Erythroblast (primary cell): ENCODE results near the gene RAB17.
A peak's percentile ranks its signal among the peaks of the same experiment; 100 is the strongest.

Experiments used
- DNase-seq, 2 experiments: peaks; one replicate each; lab custom pipeline; 2025; lab: John Stamatoyannopoulos, UW
- GATA1 ChIP-seq: IDR thresholded peaks from 2 replicates; pipeline ENCODE4 v1.6.1; 2011; ENCODE audit warnings: low read depth, mild to moderate bottlenecking, control low read depth, low read length, moderate library complexity
- POLR2A ChIP-seq: IDR thresholded peaks from 2 replicates; pipeline ENCODE4 v1.6.1; 2011; ENCODE audit warnings: mild to moderate bottlenecking, low read length

RAB17 gene

DNA sequence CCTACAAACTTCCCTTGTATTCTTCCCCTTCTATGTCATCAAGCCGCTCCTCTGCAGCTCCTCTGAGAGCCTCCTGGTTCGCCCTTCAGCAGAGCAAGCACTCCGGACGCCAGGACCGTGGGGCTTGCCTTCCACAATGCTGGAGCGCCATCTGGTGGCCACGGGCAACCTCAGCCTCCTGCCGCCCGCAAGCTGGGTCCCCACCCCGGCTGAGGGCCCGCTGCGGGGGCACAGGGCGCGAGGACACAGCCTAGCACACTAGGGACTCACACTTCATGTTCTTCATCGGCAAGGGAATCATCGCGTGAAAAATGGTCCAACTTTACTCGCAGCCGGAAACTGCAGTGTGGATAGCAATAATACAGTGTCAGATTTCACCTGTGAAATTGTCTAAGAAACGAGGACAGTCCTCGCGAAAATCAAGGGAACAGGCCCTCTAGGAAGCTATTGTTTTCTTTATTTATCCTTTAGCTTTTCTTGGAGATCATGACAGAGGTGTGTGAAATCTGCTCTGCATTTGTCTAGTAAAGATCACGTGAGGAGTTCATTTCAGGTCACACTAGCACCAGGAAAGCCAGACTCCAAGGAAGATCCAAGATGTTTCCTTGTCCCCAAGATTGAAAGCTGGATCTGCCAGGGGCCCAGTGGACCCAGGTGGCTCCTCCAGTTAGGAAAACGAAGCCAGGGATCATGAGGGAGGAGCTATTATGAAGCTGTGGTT lies 18.4 kb downstream of the RAB17 start:
- DNase-seq = peak; percentile 82 to 89

DNA sequence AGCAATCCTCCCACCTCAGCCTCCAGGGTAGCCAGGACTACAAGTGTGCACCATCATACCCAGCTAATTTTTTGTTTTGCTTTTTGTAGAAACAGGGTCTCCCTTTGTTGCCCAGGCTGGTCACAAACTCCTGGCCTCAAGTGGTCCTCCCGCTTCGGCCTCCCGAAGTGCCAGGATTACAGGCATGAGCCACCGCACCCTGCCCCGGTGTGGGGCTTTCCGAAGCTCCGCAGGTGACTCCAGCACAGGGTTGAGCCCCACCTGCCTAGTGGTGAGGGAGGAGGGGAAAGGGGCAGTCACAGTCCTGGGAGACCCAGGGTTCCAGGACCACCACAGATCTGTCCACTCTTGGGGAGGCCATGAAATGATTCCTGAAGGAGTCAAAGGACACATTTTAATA lies 19.0 kb downstream of the RAB17 start:
- TF ChIP-seq GATA1 (no peak), POLR2A (no peak)
- no peak for DNase-seq

More for the DNA sequence above, 18.4 kb downstream of the RAB17 start:
- TF ChIP-seq GATA1 (no peak), POLR2A (no peak)

DNA sequence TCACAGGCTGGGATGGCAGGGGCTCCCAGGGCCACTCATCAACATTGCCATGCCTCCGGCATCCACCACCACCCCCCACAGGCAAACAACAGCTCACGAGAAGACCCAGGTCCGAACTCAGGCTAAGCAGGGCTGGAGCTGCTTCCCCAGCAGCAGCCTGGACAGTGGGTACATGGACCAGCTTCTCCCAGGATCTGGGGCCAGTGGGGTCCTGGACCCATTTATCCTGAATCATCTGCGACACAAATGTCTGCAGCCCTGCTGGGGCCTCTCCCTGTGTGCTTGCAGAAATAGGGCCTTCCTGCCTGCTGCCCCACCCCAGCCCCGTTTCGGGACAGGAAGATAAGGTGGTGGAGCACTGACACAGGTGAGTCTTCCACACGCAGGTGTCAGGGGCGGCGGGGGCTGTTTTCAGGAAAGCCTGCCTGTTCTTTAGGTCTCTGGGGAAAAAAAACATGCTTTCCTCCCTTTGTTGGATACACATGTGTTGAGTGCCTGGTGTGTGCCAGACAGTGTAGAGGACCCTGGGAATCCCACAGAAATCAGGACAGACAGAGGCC lies 19.7 kb downstream of the RAB17 start:
- no peak for DNase-seq
- no peak for TF ChIP-seq GATA1
- TF ChIP-seq POLR2A = no peak

DNA sequence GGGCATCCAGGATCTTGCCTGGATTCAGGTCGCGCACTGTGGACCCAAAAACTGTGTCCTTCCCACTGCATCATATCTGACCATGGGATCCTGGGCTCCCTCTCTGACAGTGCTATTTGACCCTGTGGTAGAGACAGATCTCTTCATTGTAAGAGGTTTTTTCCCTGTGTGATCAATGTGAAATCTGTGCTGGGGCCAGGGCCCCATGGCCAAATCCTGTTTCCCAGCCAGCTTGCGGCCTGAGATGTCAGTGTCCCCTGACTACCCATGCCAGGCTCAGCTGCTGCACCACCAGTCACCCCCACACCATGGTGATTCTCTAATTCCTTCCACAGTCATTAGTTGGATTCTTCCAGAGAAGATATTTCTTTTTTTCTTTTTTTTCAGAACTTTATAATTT lies 20.6 kb downstream of the RAB17 start:
- DNase-seq = no peak
- TF ChIP-seq POLR2A (no peak), GATA1 (no peak)

DNA sequence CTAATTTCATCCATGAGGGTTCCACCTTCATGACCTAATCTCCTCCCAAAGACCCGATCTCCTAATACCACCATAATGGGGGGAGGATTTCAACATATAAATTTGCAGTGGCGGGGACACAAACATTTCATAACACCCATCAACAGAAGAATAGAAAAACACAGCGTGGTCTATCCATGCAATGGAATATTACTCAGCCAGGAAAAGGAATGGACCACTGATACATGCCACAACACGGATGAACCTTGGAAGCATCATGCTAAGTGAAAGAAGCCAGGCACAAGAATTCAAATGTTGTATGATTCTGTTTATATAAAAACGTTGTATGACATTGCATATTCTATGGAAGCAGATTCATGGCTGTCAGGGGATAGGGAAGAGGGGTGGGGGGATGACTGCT lies 21.5 kb downstream of the RAB17 start:
- TF ChIP-seq GATA1 (no peak), POLR2A (no peak)
- no peak for DNase-seq

DNA sequence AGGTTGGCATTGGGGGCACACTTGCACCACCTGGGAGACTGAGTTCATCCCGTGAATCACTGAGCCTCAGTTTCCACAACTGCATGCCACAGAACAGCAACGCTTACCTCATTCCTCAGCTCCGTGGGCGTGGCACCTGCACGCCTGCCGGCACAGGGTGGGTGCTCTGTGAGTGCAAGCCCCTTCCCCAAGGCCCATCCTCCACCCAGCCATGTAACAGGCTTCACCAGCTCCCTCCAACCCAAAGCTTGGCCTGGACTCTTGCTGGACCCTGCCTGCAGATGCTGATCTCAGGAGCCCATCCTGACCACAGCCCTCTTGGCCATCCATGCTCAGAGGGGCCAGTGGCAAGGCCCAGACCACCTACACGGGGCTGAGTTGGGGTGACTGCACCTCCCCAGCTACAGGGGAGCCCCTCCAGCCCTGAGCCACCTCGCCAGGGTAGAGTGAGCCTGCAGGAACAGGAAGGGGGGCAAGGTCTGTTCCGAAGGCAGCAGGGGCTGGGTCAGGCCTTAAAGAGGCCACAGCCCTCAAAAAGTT lies 22.3 kb downstream of the RAB17 start:
- TF ChIP-seq POLR2A (no peak), GATA1 (no peak)
- no peak for DNase-seq

DNA sequence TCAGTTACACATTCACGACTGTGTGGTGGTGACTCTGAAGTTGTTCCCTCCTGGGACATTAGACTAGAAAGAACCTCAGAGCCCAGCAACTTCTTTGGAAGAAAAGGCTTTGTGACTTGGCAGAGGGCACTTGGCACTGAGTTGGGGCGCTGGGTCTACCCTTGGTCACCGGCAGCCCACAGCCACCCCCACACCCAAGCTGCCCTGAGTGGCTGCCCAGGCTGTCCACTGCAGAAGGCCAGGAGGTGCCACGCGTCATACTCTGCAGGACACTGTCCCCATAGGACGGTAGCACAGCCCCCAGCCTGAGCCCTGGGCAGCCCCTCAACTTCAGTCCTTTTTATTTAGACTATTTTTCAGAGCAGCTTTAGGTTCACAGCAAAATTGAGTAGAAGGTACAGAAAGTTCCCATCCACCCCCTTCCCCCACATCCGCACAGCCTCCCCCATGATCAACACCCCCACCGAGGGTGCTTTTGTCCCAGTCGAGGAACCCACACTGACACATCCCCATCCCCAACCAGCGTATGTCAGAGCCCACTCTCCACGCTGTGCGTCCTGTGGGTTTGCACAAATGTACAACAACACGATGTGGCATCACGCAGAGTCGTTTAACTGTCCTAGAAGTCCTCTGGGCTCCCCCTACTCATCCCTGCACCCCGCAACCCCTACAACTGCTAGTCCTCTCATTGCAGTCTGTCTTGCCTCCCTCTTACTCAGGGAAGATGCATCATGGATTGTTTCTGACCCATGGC lies 23.1 kb downstream of the RAB17 start:
- DNase-seq = no peak
- TF ChIP-seq GATA1 (no peak), POLR2A (no peak)

DNA sequence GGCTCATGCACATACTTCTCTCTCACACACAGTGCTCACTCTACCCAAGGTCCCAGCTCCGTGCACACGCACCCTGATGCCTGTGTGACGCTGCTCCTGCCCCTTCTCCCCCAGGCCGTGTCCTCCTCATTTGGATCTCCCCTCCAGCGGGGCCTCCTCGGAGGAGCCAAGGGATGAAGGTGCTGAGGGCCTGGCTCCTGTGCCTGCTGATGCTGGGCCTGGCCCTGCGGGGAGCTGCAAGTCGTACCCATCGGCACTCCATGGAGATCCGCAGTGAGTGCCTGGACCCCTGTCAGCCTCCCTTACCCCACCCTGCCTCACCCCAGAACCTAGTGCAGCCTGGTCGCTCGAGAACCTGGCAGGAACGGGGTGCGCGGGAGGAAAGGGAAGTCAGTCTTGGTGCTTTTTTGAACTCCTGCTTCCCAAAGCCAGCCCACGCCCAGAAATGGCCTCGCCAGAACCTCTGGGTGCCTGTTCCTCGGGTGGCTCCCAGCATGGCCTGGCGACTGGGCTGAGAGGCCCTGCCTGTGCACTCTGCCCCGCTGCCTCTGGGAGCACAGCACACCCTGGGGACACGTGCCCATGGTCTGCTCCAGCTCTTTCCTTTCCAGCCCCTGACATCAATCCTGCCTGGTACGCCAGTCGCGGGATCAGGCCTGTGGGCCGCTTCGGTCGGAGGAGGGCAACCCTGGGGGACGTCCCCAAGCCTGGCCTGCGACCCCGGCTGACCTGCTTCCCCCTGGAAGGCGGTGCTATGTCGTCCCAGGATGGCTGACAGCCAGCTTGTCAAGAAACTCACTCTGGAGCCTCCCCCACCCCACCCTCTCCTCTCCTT lies 23.9 kb downstream of the RAB17 start, which contains the start of gene PRLH:
Gene PRLH (plus strand): TSS at position 174 of the 835 bp plus-strand sequence. CDS start 0 bp downstream, at position 174.
- TF ChIP-seq GATA1 (no peak), POLR2A (no peak)
- no peak for DNase-seq

DNA sequence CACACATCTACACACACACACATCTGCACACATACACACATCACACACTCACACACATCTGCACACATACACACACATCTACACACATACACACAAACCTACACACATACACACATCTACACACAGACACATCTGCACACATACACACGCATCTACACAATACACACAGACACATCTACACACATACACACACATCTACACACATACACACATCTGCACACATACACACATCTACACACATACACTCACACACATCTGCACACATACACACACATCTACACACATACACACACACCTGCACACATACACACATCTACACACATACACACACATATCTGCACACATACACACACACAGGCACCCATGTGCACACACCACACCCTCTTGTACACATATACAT lies 24.6 kb downstream of the RAB17 start:
- no peak for DNase-seq
- TF ChIP-seq GATA1 (no peak), POLR2A (no peak)

DNA sequence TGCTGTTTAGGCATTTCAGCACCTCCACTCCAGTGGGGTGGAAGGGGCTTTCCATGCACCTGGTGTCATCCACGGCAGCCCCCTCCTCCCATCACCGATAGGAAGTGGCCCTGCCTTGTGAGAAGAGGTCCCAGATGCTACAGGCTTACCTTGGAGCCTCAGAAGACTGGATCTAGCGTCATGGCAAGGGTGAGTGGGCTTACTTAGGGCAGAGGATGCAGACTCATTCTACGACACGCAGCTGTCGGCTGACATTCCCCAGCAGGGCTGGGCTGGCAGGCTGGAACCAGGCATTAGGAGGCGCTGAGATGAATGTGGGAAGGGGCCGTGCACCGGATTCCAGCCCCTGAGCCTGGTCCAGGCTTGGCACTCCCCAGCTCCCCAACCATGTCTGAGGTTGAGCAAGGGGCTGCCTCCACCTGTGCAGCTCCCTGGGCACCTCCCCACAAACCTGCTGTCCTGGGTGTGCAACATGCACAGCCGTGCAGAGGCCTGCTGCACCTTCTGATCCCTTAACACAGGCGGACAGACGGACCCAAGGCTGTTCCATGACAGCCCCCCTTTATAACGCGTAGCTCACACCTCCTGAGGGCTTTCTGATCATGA lies 25.9 kb downstream of the RAB17 start:
- DNase-seq = no peak
- TF ChIP-seq POLR2A (no peak), GATA1 (no peak)

DNA sequence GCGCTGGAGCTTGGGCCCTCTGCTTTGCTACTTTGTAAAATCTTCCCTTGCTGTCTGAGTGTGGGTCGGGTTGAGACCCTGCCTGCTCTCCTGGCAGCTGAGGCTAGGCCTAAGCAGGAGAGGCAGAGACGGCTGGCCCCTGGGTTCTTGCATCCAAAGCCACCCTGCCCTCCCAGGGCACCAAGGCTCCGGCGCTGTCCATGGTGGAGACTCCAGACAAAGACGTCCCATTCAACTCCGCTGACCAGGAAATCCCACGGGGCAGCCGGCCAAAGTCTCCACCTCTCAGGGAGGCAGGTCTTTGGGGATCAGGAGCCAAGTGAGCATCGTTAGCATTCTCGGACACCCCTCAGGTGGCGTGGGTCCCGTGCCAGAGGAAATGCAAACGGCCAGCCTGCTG lies 26.7 kb downstream of the RAB17 start:
- no peak for DNase-seq
- TF ChIP-seq GATA1 = no peak
- TF ChIP-seq POLR2A = no peak

DNA sequence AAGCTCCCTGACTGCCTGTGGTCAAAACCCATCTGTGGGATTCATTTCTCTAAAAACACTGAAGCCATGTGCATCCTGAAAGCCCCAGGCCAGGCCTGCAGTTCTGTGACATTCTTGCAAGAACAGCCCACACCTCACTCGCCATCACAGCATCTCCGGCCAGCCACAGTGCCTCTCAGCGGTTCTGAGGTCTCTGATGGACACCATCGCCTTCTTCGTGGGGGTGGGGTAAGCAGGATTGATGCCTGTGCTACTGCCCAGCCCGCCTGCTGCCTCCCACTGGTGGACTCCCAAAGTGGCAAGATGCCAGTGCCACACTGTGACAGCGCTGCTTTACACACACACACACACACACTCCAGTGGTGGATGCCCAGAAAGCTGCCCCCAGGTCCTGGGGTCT lies 29.3 kb downstream of the RAB17 start:
- TF ChIP-seq POLR2A (no peak), GATA1 (no peak)
- no peak for DNase-seq

DNA sequence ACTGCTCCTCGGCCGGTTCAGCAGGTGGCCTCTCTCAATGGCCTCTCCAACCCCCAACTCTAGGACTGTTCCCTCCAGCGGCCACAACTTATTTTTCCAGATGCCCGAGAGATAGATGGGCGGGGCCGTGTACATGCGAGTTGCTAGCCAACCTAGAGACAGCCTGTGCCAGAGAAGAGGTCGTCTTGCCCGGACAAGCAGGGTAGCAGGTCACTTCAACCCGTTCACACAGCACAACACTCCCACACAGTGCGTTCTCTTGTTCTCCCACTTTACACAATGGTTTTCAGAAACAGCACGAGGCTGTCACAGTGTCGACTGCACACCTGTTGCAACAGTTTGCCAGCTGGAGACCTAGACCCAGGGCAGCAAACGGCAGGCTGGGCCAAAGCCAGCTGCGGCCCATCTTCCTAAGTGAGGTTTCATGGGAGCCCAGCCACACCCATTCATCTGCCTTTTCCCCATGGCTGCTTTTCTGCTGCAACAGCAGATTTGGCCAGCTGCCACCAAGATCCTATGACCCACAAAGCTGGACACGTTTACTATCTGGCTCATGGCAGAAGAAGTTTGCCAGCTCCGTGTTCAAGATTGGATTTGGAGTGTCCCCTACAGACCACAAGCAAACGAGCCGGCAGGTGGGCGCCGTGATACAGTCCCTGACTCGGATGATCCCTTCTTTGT lies 31.4 kb downstream of the RAB17 start:
- TF ChIP-seq GATA1 = no peak
- no peak for TF ChIP-seq POLR2A
- no peak for DNase-seq
